GM18519 (cell line): ENCODE data around the gene RASSF1.
"Not testable (repeated sequence)": the region's sequence is repeated elsewhere in the genome, so short reads cannot be mapped to it uniquely, and the experiment has no call there.

Experiments
- ATAC-seq: cut with Tn5 transposase; IDR thresholded peaks from one replicate; pipeline ENCODE4 v1.9.1; 2021; ENCODE audit warnings: mild to moderate bottlenecking, moderate library complexity; ENCODE audit not compliant: unreplicated experiment, low FRiP score

RASSF1 gene

DNA sequence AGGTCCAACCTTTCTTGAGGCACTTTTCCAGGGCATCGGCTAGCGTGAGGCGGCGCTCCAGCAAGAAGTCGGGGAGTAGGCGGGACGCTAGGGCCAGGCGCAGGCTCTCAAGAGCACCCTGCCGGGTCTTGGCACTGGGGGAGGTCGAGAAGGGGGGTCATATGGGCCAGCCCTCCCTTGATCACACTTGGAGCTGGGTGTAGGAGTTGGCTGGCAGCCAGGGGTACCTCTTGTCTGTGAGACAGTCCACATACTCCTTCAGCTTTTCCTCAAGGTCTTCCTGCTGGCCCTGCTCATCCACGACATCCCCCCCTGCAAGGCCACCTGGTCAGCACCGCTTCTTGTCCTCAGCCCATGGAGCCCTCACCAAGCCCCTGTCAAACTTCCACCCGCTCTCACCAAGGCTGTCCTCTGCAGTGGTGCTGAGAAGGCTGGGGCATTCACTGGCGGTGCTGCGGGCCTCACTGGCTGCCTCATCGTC, 50.4 kb downstream of the RASSF1 start:
- ATAC-seq = no peak

DNA sequence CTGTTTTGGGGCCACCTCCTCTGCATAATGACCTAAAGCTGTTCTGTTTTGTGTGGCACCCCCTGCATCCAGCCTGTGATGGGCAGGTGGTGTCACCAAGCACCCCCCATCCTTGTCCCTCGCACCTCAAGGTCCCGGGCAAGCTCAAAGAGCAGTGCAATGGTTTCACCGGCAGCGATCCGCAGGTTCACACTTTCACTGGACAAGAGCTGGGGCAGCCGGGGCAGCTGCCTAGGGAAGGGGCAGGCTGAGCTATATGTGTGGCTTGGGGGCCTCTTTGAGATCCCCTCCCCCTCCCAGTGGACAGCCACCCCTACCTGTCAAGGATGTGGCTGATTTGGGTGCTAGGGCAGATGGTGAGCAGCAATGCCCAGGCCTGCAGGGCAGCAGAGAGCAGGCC, 51.5 kb downstream of the RASSF1 start:
- no peak for ATAC-seq

DNA sequence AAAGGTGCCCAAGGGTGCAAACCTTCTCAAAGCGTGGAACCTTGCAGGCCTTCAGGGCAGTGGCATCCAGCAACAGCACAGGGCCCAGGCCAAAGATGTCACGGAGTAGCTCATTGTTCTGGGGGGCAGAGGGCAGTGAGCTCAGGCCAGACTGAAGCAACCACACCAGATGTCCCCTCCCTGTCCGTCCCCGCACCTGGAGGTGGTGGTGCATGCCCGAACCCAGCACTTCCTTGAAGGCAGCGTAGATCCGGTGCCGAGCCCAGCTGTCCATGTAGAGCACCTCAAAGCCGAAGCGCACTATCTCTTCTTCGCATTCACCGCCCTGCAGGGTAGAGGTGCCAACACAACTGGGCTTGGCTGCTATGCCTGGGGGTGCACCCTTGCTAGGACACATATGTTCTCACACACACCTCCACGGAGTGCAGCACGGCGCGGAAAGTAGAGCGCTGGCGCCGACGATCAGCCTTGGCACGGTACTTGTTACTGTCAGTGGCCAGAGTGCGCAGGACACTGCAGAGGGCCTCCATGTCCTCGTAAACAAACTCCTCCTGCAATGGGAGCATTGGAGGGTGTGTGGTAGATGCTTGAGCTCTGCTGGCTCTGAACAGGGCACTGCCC, 52.1 kb downstream of the RASSF1 start:
- no peak for ATAC-seq

DNA sequence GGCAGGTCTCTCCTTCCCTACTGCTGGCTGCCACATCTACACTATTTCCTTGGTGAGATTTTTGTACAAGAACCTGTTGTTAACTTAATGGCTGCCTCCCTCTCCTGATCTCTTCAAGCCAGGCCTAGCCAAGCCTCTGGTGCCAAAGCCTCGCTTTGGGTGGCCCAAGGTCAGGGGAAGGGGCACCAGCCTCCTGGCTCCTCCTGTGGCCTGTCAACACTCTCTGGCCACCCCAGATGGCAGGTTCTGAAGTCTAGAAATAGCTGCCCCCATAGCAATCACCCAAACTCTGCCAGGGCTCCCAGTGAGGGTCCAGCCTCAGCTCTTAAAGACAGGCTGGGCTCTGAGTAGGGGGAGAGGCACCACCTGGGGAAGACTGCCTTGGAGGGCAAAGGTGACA, 53.4 kb downstream of the RASSF1 start:
- ATAC-seq = no peak

DNA sequence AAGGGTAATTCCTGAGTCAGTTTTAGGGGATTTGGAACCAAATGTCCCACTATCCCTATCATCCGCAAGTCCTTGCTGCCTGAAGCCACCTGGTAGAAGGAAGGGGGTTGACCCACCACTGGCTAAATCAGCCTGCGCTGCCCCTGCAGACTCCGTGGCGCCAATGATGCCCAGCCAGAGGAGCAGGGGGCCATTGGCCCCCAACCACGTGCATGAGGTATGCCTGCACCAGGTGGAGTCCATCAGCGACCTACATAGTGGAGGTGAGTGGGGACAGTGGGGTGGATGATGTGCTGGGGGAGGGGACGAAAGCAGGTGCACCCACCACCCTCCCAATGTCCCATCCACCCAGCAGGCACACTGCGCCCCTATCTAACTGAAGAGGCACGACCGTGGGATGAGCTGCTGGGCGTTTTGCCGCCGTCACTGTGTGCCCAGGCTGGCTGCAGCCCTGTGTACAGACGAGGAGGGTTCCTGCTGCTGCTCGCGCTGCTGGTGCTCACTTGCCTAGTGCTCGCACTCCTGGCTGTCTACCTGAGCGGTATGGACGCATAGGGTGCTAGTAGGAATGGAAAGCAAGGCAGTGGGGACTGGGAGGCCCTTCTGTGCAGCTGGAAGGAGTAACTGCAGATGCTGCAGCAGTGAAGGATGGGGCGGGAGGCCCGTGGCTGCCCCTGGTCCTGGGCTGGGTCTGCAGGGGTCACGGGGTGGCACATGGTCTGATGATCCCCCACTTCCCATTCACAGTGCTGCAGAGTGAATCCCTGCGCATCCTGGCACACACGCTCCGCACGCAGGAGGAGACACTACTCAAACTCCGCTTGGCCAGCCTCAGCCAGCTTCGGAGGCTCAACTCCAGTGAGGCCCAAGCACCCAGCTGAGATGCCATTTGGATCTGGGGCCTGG, 54.1 kb downstream of the RASSF1 start:
- no peak for ATAC-seq

DNA sequence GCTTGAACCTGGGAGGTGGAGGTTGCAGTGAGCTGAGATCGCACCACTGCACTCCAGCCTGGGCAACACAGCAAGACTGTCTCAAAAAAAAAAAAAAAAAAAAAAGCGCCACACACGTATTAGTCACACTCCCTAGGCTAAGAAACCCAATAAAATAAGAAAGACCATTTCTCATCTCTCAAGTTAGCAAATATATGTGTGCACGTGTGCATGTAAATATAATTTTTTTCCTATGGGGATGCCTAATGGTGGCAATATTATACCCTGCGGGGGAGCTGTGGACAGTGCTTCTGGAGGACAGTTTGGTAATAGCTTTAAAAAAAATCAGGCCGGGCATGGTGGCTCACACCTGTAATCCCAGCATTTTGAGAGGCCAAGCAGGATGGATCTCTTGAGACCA, 56.5 kb downstream of the RASSF1 start:
- ATAC-seq = not testable (repeated sequence)
